Coronary artery (tissue), 2 donors: ENCODE results near the gene TDRD10.
A peak's percentile ranks its signal among the peaks of the same experiment; 100 is the strongest.

ENCODE experiments used
- DNase-seq: peaks from one replicate; pipeline ENCODE4 v3.0.0-alpha.2; 2017; ENCODE audit warnings: low spot score
- H3K27ac ChIP-seq, 2 donors: fragments of 200-600 bp; sonication (generic); one replicate each; pipeline ENCODE4 v1.5.1; 2016 to 2019
- H3K4me3 ChIP-seq: fragments of 200-600 bp; sonication (generic); 2 replicates; pipeline ENCODE4 v1.5.1; 2016; ENCODE audit warnings: mild to moderate bottlenecking, moderate library complexity
- TF ChIP-seq, protein P1 (sequence below): fragments of 200-600 bp; sonication (generic); IDR thresholded peaks from one replicate; pipeline ENCODE4 v1.5.1; 2019; ENCODE audit warnings: antibody characterized with exemption

TDRD10 gene

DNA sequence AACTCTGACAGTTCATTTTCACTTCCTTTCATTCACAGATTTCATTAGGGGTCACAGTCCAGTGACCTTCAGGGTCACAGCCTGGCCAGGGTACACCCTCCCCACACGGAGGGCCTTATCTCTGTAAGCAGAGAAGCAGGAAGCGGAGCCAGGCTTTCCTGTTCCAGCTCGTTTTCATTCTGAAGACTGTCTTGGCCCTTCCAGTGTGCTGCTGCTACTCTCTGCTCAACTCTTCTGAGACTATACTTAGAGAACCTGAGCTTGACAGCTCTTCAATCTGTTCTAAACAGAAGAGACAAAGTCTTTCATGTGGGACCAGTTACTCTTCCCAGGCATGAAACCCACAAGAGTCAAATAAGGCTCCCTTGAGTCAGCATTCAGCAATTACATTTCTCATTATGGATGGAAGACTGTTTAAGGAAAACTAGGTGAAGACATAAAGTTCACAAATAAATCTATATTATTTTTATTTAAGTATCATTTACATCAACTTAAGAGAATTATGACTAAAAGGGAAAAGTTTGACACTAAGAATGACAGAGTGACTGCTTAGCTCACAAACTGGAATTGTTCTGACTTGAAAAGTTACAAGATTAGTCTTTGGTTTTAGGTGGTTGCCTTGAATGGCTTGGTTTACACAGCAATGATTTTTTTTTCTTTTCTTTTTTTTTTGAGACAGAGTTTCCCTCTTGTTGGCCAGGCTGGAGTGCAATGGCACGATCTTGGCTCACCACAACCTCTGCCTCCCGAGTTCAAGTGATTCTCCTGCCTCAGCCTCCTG lies 4.8 kb upstream of the TDRD10 start:
- no peak for DNase-seq
- H3K4me3 ChIP-seq = no peak overlapping the region
- TF ChIP-seq, protein P1, sequence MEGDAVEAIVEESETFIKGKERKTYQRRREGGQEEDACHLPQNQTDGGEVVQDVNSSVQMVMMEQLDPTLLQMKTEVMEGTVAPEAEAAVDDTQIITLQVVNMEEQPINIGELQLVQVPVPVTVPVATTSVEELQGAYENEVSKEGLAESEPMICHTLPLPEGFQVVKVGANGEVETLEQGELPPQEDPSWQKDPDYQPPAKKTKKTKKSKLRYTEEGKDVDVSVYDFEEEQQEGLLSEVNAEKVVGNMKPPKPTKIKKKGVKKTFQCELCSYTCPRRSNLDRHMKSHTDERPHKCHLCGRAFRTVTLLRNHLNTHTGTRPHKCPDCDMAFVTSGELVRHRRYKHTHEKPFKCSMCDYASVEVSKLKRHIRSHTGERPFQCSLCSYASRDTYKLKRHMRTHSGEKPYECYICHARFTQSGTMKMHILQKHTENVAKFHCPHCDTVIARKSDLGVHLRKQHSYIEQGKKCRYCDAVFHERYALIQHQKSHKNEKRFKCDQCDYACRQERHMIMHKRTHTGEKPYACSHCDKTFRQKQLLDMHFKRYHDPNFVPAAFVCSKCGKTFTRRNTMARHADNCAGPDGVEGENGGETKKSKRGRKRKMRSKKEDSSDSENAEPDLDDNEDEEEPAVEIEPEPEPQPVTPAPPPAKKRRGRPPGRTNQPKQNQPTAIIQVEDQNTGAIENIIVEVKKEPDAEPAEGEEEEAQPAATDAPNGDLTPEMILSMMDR = no peak
- no peak overlapping the region for H3K27ac ChIP-seq

DNA sequence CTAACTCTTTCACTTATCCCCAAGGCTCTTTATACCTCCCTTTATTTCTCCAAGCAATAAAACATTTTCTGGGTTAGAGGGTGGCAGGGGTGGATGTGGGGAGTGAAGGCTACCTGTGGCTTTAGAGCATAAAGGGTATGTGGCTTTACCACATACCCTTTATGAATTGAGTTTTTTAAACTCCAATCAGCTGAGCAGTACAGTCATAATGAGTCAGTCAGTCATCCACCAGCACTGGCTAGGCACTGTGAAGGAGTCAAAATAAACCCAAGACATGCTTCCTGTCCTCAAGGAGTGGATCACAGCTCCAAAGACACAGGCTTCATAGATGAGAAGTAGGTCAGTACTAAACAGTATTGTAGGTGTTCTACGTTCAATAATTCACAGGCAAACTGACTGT lies 2.6 kb upstream of the TDRD10 start:
- H3K4me3 ChIP-seq = peak overlapping the region; percentile 74
- TF ChIP-seq, protein P1 = no peak
- DNase-seq = no peak
- no peak overlapping the region for H3K27ac ChIP-seq

DNA sequence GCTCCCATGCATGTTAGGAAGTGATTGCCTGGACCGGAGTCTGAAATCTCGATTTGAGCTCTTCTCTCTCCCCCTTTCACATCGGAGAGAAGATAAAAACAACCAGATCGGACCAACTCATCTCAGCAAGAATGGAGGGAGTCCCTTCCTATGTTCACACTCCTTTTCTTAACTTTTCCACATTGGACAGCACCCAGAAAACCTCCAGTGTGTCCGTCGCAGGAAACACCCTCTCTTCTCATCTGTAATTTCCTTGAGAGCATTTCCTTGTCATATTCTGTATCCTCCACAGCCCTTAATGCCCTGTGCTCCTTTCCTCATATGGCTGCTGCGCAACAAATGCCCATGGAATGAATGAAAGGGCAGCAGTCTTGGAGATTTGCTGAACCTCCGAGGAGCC lies 1.5 kb upstream of the TDRD10 start:
- Histone ChIP-seq H3K27ac (peak overlapping the region in 1 of 2 donors; percentile 80), H3K4me3 (peak overlapping the region; percentile 74)
- DNase-seq = no peak
- TF ChIP-seq, protein P1 = no peak

DNA sequence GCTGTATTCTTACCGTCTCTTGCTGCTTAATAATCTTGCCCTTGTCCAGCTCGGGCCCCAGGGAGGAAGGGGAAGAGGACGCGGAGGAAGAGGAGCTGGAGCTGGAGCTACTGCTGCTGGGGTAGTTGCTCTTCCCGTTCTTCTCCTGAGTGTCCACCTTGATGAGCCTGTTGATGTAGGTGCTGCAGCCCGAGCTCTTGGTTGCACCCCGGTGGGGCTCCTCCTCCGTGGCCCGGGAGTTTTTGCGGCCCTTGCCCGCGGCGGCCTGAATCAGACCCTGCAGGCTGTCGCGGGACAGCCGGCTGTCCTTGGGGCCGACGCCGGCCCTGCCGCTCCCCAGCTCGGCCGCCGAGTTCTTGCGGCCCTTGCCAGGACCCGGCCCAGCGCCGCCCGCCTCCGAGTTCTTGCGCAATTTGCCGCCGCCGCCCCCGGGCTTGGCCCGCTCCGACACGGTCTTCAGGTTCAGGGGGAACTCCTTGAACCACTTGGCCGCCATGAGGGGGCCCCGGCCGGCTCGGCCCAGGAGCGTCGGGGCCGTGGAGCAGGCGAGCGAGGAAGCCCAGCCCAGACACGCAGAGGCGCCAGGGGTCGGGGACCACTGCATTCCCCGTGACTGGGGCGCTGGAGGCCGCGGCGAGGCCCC lies 475 bp upstream of the TDRD10 start:
- Histone ChIP-seq H3K27ac (peak overlapping the region in 1 of 2 donors; percentile 80), H3K4me3 (peak overlapping the region; percentile 74)
- DNase-seq = no peak
- TF ChIP-seq, protein P1 = no peak

- Histone ChIP-seq H3K27ac (peak overlapping the region in 1 of 2 donors; percentile 80), H3K4me3 (peak overlapping the region; percentile 74)
- TF ChIP-seq, protein P1 = no peak
- DNase-seq = no peak
Observed at GRCh38 chr1:154502744-154503115, 711 bp downstream of the TDRD10 start.

DNA sequence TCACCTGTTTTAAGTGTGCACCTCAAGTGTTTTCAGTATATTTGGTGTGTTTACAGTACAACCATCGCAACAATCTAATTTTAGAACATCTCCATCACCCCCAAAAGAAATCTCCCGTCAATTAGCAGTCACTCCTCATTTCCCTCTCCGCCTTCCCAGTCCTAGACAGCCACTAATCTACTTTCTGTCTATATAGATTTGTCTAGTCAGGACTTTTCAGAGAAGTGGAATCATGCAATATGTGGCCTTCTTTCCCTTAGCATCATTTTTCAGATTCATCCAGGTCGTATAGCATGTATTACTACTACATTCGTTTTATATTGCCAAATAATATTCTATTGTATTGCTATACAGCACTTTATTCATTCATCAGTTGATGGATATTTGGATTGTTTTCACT lies 1.9 kb downstream of the TDRD10 start:
- TF ChIP-seq, protein P1 = no peak
- Histone ChIP-seq H3K4me3 (no peak overlapping the region), H3K27ac (no peak overlapping the region)
- no peak for DNase-seq

- Histone ChIP-seq H3K27ac (no peak overlapping the region), H3K4me3 (no peak overlapping the region)
- DNase-seq = no peak
- TF ChIP-seq, protein P1 = no peak
Observed at GRCh38 chr1:154512760-154513159, 10.7 kb downstream of the TDRD10 start.
